ENCODE results near the gene OR51I2.

The OR51I2 gene

DNA sequence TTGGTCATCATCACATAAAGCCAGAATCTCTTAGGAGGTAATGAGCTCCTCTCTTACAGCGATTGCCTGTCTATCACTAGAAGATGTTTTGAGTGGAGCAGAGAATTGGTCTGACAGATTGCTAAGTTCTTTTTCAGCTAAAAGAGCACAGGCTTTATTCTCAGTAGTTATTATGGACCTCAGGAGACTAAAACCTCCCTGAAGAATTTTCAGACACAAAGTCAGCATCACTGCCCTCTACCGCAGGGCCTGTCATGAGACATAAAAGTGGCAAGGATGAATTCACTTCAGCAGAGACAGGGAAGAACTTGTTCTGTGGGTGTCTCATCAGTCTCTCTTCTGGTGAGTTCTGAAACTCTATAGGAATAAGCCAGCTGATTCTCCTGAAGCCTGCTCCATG, at the start of gene OR51I2:
OR51I2 (plus strand) TSS at position 301 of the 400 bp plus-strand sequence. CDS start 4,166 bp downstream, outside the sequence.
- no peak for DNase-seq

DNA sequence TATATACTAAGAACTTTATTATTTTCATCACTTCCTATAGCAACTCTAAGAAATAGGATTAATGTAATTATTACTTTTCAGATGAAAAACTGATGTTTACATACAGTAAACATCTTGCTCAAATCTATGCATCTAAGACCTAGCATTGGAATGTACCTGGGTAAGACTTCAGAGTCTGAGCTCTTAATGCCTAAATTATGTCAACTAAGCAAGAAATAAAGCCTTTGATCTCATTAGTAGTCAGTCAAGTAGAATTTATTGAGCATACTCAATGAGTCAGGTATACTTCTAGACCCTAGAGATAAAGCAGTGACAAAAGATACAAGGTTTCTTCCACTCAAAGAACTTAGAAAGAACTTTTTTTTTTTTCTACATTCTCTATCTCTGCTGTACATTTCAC, 44.0 kb upstream of the OR51I2 start:
- no peak for DNase-seq

GRCh38 chr11:5420993-5421392, 28.1 kb upstream of the OR51I2 start:
- no peak for DNase-seq

- no peak for DNase-seq
These were observed 27.3 kb upstream of the OR51I2 start, which contains the start of gene OR51Q1 for GRCh38 chr11:5421811-5422210. OR51Q1 (plus strand) TSS chr11:5422111; CDS start chr11:5422201, 90 bp downstream.

DNA sequence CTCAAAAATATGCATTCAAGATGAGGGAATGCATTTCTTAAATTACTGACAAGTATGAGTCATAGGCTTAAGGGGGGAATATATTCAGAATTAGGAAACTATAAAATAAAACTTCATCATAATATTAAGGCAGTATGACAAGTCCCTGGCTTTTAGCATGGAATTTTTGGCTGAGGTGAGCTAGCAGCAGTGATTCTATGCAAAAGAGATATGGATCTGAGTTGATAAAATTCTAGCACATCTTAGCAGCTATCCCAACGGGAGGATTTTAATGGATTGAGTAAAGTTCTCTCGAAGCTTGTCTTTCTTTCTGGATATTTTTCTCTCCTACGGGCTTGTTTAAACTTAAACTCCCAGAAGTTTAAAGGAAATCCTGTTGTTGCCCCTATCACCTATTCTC, 26.0 kb upstream of the OR51I2 start:
- DNase-seq: no peak

- DNase-seq: no peak
These were observed 7.7 kb upstream of the OR51I2 start, which contains the start of gene OR51I1 for GRCh38 chr11:5441414-5441813. OR51I1 (minus strand) TSS chr11:5441514; CDS start chr11:5441514, 0 bp downstream.

DNA sequence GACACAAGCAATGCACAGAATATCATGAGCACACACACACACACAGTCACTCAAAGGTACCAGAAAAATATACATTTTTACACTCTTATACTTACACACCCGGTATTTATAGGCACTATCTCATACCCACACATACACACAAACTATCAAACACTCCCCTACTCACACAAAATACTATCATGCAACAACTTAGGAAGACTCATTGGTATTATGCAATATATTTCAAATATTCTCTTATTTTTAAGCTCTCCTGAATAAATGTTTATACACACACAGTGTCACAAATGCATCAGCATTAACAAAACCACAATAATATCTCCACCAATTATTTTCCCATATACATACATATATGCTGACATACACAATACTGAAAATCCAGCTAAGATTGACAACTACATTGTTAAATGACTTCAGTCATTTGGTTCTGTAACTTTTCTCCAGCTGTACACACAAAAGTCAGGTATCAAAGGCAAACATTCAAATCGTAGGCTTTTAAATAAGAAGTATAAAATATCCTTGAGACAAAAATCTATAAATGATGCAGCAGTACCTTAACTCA, 5.2 kb upstream of the OR51I2 start:
- no peak for DNase-seq

GRCh38 chr11:5449432-5449831, 309 bp downstream of the OR51I2 start:
- DNase-seq: no peak

GRCh38 chr11:5460983-5461621, 12.0 kb downstream of the OR51I2 start:
- DNase-seq: no peak

- no peak for DNase-seq
These were observed 18.4 kb downstream of the OR51I2 start for GRCh38 chr11:5467527-5467926.

DNA sequence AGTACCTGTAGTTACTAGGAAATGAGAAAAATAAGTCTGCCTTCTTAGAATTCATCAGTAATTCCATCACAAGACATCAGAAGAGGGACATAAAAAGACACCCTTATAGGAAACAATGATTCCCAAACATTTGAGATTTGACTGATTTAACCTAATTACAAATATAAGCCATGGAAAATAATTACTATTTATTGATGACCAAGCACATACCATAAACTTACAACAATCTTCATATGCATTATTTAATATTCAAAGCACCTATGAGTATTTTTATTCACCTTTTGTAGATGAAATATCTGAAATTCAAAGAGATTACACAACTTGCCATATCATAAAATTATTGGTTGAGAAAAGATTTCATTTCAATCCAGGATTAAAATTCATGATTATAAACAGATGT, 24.8 kb downstream of the OR51I2 start:
- no peak for DNase-seq

- DNase-seq: no peak
These were observed 27.2 kb downstream of the OR51I2 start for GRCh38 chr11:5476186-5476819.

GRCh38 chr11:5486003-5486402, 36.9 kb downstream of the OR51I2 start:
- DNase-seq: no peak

DNA sequence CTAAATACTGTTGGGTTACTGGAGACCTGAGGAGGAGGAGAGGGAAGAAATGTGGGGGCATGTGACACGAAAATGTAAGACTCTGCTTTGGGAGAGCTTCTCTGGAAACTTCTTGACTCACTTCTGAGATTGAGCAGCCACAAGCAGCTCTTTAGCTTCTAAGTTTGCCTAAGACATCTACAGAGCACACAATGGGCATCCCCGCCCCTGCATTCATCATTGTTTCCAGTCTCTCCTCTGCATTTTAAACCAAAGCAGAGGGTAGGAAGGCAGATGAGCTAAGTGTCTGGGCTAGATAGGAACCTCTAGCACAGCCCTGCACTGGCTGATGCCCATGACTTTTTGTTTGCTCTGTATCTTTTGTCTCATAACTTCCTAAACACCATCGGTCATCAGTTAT, 37.3 kb downstream of the OR51I2 start:
- no peak for DNase-seq

DNA sequence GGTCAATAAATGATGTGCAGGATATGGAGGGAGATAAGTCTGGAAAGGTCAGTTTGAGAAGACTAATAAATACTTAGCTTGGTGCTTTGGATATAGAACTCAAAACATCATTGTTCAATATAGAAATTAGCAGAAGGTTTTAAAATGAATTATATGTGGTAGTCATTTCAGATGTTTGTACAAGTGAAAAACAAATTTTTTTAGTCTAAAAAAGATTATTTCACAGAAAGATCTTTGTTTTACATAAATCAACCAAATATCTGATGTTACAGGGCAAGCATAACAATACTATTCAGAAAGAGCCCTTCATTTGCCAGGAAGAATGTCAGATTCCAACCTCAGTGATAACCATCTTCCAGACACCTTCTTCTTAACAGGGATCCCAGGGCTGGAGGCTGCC, 39.3 kb downstream of the OR51I2 start, which contains the start of gene OR52D1:
OR52D1 (plus strand) TSS at position 301 of the 400 bp plus-strand sequence; CDS start at position 323, 22 bp downstream.
- DNase-seq: no peak

- no peak for DNase-seq
These were observed 39.8 kb downstream of the OR51I2 start for GRCh38 chr11:5488798-5489399.

DNA sequence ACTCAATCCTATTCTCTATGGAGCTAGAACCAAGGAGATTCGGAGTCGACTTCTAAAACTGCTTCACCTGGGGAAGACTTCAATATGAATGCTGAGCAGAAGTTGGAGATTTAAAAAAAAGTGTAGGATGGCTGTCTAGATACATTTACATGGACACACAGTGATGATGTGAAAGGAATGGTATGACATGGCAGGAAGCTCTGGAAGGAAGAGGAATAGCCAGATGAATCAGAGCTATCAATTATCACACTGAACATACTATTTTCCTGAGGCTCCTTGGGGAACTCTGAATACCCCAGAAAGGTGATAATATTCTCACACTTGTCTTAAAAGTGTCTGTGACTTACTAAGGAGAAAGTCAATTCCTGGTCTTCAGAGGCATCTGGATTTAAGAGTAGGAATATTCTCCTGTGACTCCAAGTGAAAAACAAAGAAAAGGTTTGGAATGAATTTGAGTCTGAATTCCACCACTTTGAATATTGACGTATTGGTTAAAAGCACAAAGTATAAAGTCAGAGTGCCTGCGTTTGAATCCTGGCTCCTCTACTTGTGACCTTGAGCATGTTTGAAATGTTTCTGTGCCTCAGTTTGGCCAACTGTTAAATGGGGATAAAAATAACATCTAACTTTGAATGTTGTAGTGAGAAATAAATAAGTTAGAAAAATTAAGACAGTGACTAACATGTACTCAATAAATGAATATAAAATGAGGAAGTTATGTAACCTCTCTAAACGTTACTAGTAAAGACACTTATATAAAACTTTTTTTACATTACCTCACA, 40.6 kb downstream of the OR51I2 start:
- no peak for DNase-seq

GRCh38 chr11:5499671-5500070, 50.5 kb downstream of the OR51I2 start:
- DNase-seq: no peak

- no peak for DNase-seq
These were observed 51.3 kb downstream of the OR51I2 start for GRCh38 chr11:5500393-5500801.

DNA sequence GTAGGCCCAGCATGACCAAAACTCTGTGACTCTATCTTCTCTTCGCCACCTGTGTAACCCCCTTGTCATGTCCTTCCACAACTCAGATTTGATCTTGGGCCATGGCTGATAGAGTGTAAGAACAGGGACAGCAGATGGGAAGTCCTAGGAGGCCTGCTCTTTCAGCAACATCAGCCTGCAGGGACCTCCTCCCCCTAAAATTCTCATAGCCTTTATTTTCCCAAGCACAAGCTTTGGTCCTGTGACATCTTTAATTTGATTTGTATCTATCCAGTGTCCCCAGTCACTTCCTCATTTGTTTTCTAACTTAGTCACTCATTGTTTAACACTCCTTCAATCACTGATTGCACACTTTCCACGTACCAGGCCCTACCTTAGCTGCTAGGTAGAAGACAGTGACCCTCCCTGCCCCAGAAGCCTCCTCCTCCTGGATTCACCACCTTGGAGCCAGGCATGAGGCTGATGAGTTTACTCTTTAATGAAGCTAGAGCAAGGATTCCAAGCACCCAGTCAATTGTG, 55.3 kb downstream of the OR51I2 start:
- no peak for DNase-seq

DNA sequence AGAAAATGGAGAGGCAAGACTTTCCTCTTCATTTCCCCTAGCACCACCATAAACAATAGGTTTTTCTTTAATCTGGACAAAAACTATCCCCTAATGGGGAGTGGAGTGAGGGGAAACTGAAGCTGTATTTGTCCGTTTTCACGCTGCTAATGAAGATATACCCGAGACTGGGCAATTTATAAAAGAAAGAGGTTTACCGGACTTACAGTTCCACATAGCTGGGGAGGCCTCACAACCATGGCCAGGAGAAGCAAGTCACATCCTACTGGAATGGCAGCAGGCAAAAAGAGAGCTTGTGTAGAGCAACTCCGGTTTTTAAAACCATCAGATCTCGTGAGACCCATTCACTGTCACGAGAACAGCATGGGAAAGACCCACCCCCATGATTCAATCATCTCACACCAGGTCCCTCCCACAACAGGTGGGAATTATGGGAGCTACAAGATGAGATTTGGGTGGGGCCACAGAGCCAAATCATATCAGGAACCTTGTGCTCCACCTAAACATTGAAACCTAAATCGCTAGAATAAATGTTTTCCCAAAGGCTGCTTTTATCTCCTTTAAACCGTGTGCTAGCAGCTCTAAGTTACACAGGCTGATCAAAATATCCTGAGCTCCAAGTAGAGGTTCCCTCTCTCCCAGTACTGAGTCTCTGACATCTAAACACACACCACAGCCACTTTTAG, 56.4 kb downstream of the OR51I2 start:
- no peak for DNase-seq
